COLO668 (cell line): ENCODE data around the gene GRIK5.

Experiments used
- DNase-seq: peaks from one replicate; lab custom pipeline; 2025; ENCODE audit not compliant: unreplicated experiment; lab: John Stamatoyannopoulos, UW

GRIK5 gene

GRCh38 chr19:42078538-42079275 is 8.7 kb upstream of the GRIK5 start:
- no peak for DNase-seq

GRCh38 chr19:42078058-42078457 is 8.1 kb upstream of the GRIK5 start:
- no peak for DNase-seq

DNA sequence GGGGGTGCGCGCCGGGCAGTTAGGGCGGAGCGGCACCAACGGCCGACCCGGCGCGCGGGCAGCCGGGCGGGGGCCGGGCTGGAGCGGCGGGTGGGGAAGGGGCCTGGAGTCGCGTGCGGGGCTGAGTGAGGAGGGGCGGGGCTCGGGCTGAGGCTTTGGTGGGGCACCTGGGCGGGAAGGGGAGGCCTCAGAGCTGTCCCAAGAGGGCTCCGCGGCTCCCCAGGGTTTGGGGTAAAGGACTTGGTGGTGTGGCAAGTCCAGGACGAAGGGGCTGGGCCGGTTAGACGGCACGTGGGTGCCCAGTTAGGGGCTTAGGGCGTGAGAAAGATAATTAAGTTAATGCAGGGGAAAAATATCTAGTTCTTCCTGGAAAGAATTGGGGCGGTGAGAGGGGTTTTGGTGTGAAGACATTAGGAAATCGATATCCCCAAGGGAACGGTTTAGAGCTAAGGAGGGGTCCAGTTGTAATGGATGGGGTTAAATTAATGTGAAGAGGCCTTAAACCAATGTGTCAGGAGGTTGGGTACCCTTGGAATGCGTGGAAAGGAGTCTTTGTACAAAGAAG is 6.5 kb upstream of the GRIK5 start:
- DNase-seq = no peak

DNA sequence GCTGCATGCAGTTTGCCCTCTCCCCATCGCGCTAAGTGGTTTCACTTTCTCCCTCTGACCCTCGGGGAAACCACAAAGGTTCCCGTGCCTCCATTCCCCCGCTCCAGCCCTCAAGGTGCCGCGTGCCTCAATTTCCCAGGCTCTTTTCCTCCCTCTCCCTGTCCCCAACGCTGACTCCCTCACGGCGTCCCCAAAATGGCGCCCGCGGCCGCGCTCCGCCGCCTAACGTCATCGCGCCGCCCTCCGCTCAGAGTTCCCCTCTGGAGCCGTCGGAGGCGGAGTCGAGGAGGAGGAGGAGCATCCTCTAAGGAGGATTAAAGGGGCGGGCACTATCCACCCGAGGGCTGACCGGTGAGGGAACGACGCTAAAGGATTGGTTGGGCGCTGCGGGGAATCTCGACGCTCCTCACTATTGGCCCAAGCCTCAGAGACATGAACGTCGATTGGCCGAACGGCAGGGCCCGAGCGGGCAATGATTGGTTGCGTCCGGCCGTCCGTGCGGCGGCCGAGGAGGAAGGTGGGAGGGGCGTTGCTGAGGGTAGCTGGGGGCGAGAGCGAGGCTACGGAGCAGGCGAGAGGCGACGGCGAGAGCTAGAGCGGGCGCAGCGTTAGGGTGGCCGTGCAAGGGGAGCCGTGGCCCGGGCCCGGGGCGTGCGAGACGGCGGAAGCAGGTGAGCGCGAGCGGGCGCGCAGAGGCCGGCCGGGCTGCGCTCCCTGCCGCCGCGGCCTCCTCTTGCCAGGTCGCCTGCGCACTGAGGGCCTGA is 5.8 kb upstream of the GRIK5 start, which contains the start of gene ZNF574:
TSS of gene ZNF574 (plus strand) at position 551 of the 764 bp plus-strand sequence. CDS start 2,441 bp downstream, outside the sequence.
- DNase-seq = peak; percentile 99

GRCh38 chr19:42075364-42075615 is 5.3 kb upstream of the GRIK5 start:
- DNase-seq = no peak

DNA sequence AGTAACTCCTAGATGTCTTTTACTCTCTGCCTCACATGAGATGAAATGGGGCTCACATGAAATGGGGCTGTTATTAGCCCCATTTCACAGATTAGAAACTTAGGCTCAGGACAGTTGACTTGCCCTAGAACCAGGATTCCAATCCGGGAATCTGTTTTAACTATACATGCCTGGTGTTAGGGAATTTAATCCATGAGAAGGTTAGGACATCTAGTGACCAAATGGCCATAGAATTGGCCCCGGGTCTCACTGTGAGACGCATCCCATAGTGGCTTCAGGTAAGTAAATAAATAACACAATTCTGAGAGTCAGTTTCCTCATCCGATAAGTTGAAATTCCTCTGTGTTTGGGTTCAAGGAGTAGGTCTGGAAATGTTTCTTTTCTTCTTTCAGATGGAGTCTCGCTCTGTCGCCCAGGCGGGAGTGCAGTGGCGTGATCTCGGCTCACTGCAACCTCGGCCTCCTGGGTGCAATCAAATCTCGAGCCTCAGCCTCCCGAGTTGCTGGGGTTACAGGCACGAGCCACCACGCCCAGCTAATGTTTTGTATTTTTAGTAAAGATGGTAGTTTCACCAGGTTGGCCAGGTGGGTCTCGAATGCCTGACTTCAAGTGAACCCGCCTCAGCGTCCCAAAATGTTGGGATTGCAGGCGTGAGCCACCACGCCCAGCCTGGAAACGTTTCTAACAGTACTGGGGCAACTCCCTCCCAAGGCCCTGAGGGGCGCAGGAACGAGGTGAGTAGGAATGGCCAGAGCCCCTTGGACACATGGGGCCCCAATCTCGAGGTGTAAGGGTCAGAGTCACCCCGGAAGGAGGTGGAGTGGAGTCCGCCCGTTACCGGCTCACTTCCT is 4.7 kb upstream of the GRIK5 start:
- DNase-seq = peak; percentile 32

DNA sequence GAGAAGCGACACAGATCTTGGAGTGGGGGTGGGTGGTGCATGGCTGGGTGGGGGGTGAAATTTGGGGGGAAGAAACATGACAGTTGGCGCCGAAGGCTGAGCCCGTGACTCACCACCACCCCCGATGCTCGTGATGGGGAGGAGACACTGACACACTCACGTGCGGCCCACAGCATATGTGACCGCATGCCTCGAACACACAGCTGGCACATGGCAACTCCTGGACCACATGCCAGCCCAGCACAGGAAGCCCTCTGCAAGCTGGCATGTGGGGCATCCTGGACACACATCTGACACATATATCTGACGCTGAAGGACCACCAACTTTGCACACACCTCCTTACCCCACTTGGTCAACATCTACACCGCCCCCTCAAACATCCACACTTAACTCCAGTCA is 1.2 kb upstream of the GRIK5 start:
- no peak for DNase-seq

DNA sequence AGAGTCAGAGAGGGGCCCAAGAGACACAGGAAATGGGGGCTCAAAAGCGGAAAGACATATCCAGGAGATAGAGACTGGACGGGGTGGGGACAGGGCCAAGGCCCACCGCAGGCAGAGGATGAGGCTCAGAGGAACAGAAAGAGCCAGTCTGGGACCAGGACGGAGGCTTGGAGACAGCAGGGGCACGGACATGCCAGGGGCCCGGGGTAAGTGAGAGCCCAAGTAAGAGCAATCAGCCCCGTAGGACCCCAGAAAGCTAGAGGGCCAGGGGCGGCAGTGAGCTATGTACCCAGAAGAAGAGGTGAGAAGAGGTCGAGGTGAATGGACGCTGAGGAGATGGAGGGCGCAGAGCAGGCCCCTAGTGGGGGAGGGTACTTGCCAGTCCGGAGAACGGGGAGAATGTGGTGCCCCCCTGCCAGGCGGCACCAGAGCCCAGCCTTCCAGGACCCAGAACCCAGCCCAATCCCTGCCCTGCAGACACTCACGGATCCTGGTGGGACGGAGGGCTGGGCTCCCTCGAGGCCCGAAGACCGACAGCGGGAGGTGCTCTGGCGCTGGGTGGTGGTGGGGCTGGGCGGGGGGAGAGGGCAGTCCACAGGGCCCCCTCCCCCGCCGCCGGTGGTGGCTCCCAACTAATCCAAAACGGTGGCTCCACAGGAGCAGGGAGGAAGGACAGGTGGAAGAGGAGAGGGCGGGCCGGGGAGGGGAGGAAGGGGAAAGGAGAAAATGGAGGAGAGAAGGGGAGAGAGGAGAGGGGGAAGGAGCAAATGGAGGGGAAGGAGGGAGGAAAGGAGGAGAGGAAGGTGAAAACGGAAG is 1.0 kb downstream of the GRIK5 start:
- no peak for DNase-seq

- no peak for DNase-seq
Observed at GRCh38 chr19:42068361-42068755, 1.6 kb downstream of the GRIK5 start.

DNA sequence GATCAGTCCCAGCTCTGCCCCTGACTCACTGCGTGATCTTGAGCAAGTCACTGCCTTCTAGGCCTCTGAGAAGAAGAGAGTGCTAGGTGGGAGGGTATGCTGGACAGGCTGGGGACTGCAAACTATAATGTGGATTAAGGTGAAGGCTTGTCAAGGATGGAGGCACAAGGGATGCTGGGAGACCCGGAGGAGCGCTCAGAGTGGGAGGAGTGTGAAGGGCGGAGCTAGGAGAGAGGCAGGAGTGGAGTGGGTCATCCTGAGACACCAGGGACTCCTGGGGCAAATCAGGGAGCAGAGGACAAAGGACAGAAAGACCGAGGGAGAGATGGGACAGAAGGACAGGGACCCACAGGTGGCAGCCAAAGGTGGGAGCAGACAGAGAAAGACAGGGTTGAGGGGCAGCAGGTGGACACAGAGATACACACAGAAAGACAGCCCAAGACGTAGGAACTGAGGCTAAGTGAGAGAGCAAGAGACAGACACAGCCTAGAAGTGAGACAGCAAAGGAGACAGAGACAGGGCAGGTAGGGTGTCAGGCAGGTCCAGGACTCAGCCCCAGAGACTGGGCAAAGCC is 2.6 kb downstream of the GRIK5 start:
- no peak for DNase-seq

GRCh38 chr19:42066075-42066754 is 3.8 kb downstream of the GRIK5 start:
- DNase-seq = peak; percentile 67

DNA sequence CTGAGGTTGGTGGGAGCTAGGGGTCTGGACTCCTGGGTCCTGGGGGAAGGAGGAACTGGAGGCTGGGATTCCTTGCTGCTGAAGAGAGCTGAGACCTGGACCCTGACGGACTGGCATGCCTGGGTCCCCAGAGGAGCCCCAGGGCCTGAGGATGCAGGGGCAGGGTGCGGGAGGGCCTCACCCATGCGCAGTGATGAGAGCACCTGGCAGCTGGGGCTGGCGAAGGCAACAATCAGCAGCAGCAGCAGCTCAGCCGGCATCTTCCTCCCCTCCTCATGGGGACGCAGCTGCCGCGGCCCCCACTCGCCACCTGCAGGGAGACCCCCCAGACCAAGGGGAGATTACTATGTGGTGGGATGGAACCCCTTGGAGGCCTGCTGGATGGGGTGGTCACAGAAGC is 4.5 kb downstream of the GRIK5 start:
- no peak for DNase-seq

DNA sequence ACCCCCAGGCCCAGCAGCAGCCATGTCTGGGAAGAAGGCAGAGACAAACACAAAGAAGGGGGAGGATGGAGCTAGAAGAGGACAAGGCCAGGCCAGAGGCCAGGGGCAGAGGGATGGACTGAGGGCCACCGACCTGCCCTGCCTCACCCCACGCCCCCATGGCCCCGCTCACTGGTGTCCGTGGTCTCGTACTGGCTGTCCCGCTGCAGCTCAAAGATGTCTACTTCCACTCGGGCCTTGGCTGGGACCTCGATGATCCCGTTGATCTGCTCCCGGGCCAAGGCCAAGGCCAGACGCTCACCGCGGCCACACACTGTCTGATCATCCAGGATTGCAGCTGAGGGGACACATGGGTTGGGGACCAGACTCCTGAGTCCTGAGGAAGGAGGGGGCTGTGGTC is 5.0 kb downstream of the GRIK5 start:
- no peak for DNase-seq

- DNase-seq = no peak
Observed at GRCh38 chr19:42064432-42064831, 5.6 kb downstream of the GRIK5 start.

- DNase-seq = no peak
Observed at GRCh38 chr19:42062381-42062780, 7.6 kb downstream of the GRIK5 start.

DNA sequence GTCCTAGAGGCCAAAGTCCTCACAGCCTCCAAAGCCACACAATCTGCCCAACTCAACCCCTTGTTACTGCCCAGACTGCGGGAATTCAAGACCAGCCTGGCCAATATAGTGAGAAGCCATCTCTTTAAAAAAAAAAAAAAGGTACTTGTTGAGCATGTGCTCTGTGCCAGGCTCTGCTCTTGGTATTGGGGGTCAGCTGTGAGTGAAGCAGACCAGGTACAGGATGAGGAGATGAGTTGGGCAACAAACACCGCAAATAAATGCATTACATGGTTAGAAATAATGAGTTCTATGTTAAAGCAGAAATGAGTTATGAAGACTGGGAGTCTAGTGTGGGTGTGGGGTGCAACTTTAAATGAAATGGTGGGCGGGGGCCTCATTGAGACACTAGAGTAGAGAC is 9.9 kb downstream of the GRIK5 start:
- no peak for DNase-seq

DNA sequence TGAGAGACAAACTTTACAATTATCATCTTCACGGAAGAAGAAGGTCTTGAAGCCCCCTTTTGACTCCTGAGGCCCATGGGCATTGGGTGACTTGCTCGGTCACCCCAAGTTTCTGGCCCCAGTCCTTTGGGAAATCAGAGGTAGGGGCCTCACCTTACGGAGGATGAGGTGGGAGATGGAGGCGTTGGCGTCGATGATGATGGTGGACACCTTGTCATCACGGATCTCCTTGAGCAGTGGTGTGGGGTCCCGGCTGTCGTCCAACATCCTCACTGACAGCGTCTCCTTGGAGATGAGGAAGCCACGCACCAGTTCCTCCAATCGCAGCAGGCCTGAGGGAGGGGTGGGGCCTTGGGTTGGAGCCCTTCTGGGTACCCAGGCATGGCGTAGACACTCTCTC is 10.8 kb downstream of the GRIK5 start:
- DNase-seq = no peak

GRCh38 chr19:42057846-42058245 is 12.2 kb downstream of the GRIK5 start:
- no peak for DNase-seq

DNA sequence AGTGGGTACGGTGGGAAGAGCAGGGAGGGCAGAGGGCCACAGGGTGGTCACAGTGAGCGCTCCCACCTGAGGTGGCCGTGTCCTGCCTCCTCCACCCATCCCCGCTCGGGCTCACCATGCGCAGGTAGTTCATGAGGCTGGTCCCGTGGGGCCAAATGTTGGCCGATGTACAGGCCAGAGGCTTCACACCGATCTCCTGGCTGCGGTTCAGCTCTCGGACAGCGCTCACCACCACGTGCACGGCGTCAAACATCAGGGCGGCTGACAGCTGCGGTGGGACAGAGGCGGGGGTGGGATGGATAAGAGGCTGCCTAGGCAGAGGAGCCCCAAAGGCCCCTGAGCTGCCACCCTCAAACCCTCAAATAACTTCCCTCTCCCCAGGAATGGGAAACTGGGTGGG is 15.8 kb downstream of the GRIK5 start:
- no peak for DNase-seq
